ENCODE measurements around the gene MEGF11.

The MEGF11 gene

DNA sequence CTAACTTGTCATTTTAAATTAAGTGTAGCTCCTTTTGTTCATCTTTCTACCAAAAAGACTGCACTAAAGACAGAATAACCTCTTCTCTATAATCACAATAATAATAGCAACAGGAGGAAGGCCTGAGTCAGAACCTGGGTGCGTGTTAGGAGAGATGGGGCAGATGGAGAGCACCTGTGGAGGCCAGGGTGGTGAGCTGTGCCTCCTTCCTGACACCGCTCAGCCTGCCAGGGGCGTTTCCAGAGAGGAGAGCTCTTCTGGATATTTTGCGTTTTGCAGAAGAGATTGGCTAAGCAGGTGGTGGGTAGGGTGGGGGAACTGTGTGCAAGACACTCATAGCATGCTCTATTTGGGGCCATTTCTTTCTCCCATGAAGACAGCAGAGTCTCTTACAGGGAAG, 83.5 kb downstream of the MEGF11 start:
- no peak for DNase-seq (ENCODE audit: low spot score)

DNA sequence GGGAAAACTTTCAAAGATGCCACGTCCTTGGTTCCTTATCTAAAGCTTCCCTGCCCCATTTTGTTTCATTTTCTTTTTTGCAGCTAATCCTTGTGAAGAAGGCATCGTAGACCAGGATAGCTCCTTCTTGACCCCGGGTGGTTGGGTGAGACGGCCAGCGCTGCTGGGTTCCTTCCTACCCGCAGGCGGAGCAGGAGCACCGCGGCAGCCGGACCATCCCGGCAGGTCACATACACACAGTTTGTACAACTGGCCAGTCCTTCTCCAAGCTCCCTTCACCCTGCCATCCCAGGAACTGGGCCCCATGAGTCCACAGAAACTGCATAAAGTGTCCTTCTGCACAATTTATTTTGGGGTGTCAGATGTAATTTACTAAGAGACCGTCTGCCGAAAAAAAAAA, 83.9 kb downstream of the MEGF11 start:
- DNase-seq (ENCODE audit: low spot score): no peak

DNA sequence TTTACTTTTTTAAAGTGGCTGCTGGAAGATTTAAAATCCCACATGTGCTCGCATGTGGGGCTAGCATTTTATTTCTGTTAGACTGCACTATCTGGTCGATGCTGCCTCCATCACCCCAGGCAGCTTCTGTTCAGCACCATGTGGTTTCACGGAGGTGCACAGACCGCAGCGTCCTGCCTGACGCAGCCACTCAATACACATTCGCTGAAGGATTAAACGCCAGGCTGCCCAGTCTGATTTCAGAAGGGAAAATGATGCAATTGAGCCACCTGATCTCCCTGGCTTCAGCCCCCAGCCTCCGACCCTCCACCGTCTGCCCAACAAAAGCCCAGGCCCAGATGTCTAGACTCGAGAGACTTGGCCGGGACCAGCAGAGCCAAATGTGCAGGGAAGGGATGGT, 84.5 kb downstream of the MEGF11 start:
- DNase-seq (ENCODE audit: low spot score): no peak

DNA sequence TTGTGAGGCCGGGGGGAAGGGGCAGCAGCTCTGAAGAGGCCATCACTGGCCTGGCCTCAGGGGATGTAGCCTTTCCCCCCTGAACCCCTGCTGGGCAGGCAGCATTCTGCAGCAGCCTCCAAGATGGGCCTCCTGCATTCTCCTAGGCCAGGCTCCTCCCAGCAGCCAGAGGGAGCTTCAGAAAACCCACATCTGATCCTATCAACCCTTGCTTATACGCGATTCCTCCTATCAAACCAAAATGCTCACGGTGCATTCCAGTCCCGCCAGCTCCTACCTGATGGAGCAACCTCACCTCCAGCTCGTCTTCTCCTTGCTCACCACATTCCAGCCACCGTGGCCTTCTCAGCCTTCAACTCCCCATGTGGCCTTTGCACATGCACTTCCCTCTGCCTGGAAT, 85.7 kb downstream of the MEGF11 start:
- no peak for DNase-seq (ENCODE audit: low spot score)

DNA sequence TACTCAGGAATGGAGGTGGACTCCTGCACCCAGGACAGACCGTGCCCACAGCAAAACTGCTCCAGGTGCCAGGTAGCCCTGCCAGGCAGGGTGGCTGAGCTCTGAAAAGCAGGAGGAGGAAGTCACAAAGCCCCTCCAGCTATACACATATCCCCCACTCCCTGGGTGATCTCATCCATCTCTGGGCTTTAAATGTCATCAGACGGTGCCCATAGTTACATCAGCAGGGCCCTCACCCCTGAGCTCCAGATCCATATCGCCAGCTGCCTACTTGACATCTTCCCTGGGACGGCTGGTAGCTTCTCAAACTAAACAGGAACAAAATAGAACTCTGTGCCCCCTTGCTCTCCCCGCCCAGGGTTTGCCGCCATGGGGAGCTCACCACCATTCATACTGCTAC, 87.7 kb downstream of the MEGF11 start:
- no peak for DNase-seq (ENCODE audit: low spot score)

DNA sequence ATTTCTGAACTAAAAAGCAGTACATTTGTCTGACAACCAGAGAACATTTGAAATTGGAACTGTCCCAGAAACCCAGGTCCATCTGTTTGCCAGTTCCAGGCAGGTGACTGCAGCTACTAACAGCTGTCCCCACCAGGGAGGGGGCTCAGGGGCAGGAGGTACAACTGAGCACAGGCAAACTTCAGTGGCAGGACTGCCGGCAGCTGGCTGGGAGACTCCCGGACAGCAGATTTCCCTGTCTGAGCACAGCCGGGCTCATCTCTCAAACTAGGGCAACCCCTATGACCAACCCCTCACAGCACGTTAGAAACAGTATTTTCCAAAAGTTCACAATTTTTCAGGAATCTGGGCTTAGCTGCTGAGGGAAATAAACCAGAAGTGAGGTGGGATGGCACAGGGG, 88.8 kb downstream of the MEGF11 start:
- no peak for DNase-seq (ENCODE audit: low spot score)

DNA sequence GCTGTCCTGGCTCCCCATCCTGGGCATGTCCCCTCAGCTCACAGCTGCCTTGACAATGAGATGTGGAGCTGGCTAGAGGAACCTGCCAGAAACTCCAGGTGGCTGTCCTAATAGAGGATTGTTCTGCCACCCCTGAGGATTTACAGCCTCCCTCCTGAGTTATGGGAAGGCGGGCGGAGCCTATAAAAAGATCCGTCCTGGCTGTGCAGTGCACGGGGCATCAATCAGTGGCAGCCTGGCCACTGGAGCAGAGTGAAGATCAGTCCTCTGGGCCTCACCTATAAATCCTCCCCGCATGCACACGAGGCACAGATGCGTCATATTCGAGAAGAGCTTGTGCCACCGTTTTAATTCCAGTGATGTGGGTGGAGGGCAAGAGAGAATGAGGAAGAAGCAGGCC, 90.0 kb downstream of the MEGF11 start:
- no peak for DNase-seq (ENCODE audit: low spot score)

DNA sequence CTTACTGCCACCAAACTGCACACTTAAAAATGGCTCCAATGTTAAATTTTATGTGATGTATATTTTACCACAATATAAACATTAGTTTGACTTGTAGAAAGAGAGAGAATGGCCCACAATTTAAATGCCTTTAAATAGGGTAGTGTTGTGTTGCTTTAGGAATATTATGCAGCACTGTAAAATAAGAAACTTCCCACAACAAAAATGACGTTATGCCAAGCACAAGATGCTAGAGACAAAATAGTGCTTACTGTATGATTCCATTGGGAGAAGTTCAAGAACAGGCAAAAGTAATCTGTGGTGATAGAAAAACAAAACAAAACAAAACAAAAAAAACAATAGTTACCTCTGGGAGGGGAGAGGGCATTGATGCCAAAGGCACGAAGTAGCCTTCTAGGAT, 91.3 kb downstream of the MEGF11 start:
- no peak for DNase-seq (ENCODE audit: low spot score)

DNA sequence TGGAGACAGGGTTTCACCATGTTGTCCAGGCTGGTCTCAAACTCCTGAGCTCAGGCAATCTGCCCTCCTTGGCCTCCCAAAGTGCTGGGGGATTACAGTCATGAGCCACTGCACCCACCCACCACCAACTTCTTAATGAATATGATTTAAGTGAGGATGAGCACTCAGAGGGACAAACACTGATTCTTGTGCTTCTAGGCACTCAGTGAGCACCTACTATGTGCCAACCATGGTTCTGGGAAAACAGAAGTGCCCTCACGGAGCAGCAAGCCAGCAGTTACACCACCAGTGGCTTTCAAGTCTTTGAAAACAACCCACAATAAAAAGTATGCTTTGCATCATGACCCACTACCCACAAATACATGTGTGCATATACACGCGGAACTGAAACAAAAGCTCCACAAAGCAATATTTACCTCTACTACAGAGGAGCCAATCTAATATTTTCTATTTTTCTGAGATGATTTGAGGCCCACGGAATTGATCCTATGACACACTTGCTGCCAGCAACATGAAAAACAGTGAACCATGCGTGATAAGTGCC, 91.9 kb downstream of the MEGF11 start:
- no peak for DNase-seq (ENCODE audit: low spot score)

DNA sequence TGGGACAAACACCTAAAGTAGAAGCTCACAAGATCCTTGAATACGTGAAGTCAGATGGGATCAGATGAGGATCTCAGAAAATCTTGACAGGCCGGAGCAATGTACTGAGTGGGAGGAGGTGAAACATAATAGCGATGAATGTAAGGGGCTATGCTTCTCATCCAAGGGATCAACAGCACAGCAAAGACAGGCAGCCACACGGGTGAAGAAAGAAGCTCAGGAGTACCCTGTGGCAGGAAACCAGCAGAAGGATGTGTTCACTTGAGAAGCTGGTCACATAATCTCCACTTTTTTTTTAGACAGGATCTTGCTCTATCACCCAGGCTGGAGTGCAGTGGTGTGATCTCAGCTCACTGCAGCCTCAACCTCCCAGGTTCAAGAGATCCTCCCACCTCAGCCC, 92.4 kb downstream of the MEGF11 start:
- no peak for DNase-seq (ENCODE audit: low spot score)

DNA sequence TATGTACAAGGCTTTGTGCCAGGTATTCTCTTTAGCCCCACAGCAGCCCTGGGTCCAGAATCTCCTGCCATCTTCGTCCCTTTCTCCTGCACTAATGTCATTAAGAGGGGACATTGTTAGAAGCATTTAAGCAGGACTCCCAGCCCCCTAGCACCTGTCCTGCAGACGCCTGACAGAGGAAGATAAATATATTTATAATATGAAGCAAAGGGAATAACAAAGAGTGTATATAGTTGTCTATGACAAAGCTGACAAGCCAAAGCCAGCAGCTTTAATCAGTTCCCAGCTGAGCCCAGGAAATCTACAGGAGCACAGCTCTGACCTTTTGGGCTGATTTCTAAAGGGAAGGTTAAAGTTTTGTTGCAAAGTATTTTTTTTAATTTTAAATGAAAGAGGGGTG, 96.0 kb downstream of the MEGF11 start:
- no peak for DNase-seq (ENCODE audit: low spot score)

DNA sequence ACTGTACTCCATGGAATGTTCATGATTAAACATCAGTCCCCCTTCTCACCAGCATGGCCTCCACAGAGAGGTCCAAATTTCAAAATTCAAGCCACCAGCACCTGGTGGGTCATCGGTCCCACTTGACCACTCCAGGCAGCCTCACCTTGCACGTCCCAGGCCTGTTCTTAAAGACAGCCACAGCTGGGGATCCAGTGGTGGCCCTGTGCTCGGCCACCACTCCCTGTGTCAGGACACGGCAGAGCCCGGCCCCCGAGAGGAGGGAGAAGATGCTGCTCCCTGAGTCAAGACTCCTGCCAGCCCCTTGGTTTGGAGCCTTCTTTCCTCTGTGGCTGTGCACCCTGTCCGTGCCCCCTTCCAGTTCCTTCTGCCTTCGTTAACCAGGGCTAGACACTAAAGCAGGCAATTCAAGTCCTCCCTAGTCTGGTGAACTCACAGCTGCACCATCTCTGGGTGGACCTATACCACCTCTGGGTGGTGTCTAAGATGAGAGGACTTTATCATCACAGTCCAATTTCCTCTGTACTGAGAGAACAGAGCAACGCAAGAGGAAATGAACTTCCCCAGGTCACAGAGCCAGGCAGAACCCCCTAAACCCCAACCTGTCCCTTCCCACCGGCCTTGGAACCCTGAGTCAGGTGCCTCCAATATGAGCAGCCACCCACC, 97.1 kb downstream of the MEGF11 start:
- DNase-seq (ENCODE audit: low spot score): no peak

DNA sequence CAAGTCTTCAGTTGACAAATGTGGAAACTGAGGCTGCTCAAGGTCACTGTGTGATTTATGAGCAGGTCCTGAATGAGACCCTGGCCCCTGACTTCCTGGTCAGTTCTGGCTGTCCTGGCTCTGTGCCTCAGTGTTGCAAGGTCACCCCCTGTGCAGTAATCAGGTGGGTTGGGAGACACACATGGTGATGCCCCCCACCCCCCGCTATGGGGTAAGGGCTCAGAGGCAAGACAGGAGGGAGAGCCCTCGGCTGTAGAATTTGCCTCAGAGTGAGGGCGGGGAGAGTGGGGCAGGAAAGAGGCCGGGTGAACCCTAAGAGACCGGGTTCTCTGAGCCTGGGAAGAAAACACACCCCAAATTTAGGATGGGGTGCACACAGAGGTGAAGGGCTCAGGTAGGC, 98.5 kb downstream of the MEGF11 start:
- no peak for DNase-seq (ENCODE audit: low spot score)

DNA sequence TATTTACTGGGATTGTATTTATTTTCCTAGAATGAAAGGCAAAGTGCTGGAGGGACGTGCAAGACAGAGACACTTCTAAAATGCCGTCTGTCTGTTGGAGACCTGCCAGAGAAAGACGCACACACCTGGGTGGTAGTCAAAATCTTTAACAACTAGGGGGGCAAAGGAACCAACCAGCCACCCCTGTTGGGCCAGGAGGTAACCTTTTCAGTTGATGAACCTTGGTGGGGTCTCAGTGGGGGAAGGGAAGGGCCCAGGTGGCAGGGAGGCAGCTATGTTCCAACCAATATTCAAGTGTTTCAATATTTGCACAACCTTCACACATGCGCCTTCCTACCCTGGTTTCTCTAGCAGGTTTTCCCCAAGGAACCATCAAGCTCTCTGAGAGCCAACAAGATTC, 99.0 kb downstream of the MEGF11 start:
- DNase-seq (ENCODE audit: low spot score): no peak

DNA sequence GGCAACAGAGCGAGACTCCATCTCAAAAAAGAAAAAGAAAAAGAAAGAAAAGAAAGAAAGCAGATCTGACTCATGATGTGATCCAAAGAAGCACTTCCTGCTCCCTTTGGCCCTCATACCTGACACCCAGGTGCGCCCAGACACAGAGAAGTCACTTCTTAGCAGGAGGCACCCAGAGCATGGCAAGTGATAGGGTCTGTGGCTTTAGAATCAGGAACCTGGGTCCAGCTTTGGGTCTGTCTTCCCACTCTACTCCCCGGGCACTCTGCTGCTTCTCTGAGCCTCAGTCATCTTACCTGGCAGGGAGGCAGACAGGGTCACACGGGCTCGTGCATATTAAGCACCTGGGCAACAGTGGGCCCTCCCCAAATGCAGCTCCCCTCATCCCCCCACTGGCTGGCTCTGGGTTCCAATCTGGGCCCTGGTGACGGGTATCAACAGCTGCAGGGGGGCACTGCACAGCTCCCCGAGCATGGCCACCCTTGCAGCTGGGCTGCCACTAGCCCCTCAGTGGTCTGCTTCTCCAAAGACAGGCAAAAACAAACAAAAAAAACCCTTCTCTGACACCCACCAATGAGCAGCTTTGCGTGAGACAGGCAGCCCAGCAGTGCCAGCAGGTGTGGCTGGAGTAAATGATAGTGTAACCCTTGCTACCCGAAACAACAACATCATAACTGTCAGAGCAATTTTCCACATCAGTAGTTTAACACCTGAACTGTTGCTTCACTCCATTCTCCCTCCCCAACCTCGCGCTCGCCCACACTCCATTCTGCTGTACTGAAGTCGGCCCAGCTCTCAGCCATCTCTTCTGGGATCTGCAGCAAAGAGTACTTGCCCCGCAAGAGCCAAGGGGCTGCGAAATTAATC, 99.8 kb downstream of the MEGF11 start:
- no peak for DNase-seq (ENCODE audit: low spot score)

DNA sequence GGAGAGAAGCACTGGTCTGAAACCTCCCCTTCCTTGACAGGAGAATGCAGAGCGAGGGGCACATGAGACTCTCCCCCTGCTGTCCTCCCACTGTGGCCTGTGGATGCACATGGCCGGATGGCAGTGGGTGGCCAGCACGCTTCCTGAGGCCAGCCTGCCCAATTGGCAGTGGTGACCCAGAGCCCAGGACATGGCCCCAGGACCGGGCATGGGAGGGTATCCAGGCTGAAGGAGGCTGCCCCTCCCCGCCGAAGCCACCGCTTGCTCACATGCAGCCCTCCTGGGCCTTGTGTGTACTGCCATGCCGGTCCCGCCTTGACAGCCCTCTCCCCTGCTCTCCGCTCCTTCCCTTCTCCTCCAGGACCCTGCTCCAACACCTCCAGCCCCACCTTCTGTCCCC, 100.9 kb downstream of the MEGF11 start:
- no peak for DNase-seq (ENCODE audit: low spot score)

DNA sequence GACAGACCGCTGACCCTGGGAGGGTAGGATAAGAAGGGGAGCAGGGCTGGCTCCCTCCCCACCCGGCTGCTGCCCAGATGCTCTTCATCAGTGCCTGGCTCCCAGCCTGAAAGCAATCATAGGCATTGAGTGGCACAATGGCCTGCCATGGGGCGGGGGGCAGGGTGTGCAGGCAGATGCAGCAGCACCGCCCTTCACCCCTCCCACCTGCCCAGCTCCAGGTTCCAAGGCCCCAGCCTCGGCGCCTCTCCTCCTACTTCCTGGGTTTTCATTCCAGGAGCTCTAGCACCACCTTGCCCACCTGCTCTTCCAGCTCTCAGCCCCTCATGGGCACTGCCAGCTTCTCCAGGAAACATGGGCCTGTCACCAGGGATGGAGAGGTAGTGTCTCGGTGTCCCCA, 101.7 kb downstream of the MEGF11 start:
- DNase-seq (ENCODE audit: low spot score): no peak

DNA sequence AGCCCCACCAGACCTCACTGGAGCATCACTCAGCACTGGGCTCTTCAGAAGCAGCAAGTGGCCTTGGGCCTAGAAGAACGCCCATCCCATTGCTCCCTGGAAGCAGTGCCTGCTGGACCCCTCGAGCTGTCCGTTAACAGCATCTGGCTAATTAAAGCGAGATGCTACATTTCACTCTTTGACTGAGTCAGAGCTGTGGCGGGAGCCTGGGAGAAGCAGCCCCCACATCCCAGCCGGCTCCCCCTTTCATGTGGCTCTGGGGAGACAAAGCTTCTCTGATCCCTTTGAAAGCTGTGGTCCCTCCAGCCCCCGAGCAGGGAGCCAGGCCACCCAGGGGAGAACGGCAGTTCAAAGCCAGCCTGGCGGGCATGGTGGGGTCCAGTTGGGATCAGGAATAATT, 103.7 kb downstream of the MEGF11 start:
- no peak for DNase-seq (ENCODE audit: low spot score)

DNA sequence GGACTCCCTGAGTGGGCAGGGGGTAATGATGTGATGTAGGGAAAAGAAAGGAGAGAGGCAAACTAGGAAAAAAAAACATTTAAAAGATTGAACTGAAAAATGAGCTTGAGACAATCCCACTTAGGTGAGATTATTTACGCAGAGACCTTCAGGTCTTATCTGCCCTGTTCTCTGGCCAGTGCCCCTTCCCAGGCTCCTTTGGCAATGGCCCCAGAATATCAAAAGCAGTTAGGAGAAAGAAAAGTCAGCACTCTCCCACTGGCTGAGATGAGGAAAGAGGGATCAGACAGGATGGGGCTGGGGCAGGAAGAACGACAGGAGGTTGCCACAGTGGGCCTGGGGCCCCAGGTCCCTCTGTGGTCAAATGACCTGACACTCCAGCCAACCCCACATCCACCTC, 105.4 kb downstream of the MEGF11 start:
- no peak for DNase-seq (ENCODE audit: low spot score)

DNA sequence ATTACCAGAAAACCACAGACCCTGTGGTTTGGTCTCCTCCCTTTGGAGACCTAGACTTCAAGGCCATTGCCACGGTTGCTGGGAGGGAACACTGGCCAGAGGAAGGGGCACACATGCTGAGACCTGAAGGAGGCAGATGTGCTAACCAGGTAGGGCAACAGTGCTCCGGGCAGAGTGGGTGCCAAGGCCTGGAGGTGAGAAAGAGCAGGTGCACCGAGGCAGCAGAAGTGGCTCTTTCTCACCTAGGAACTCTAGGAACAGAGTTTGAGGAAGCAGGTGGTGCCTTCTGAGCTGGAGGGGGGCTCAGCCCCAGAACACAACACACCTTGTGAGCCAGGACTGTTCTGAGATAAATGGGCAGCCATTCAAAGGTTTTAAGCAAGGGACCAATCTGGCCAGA, 106.1 kb downstream of the MEGF11 start:
- no peak for DNase-seq (ENCODE audit: low spot score)

DNA sequence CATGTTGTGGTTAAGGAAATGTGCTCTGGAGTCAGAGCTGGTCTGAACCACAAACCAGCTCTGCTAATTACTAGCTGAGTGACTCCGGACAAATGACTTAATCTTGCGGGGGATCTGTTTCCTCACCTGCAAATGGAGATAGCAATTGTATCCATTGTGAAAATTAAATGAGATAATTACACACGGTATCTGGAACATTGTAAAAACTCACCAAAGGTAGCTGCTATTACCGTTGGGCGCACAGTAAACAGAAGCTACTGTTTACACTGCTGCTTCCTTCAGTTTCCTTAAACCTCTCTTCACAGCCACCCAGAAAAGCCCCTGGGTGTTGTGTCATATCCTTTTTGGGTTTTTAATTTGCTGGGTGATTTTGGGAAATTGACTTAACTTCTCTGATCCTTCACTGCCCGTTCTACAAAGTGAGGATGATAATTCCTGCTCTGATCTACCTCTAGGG, 107.8 kb downstream of the MEGF11 start:
- no peak for DNase-seq (ENCODE audit: low spot score)

DNA sequence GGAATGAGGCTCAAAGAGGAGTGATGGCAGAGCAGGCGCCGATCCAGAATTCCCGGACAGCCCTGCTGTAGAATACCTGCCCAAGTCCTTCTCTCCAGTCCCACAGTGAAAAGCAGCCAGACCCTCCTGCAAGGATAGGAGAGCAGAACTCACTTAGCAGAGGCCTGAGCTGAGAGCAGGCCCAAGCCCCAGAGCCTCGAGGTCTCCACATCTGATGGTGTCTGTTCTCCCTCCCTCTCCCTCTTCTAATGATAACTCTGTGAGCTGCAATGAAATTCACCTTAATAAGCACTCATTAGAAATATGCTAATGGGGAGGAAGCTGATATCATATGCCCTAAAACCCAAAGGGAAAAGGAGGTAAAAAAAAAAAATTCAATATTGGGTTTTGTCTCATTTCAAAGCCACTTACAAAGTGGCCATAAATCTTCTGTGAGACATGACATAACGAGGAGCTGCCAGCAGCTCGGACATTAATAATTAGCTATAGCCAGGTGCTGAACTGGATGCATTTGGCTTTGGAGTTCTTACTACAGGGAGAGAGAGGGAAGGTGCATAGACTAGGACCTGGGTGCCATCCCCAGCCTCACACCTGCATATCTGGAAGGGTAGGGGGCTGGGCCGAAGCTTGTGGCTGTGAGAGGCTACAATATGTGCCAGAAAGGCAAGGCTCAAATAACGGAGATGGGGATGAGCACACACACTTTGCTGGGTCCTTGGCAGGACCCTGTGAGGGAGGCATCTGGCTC, 108.4 kb downstream of the MEGF11 start:
- DNase-seq (ENCODE audit: low spot score): no peak

DNA sequence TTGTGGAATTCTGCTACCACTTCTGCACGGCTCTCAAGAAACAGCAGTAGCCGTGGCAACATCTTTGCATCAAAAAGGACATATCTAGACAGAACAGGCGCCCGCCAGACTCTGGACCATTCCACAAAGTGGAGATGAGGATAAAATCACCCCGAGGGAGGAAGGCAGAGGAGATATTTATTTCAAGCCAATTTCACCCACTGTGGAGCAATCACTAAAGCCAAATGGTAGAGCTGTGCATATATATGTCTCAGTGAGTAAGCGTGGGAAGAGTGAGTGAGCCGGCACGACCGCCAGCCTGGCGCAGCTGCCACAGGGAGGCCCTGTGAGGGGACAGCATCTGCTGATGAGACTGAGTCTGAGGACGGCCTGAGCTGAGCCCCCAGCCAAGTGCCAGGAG, 111.3 kb downstream of the MEGF11 start:
- DNase-seq (ENCODE audit: low spot score): no peak
